ENCODE results near the gene MAN2A2.

The MAN2A2 gene

DNA sequence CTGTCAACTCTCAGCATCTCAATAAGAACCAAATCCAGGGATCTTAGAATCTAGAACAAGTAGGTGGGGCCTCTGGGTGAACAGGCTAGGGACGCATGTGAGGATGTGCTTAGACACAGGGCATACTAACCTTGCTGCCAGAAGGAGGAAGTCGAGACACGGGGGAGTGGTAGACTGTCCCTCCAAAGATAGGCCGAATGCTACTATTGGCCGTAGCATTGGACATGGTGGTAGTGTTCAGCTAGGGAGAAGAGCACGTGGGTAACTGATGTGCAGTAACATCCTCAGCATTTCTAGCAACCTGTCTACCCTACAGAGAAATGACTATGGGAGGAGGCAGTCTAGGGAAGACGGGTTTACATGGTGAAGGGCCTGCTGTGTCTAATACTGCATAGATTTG, 67.2 kb downstream of the MAN2A2 start:
- DNase-seq, result no peak

DNA sequence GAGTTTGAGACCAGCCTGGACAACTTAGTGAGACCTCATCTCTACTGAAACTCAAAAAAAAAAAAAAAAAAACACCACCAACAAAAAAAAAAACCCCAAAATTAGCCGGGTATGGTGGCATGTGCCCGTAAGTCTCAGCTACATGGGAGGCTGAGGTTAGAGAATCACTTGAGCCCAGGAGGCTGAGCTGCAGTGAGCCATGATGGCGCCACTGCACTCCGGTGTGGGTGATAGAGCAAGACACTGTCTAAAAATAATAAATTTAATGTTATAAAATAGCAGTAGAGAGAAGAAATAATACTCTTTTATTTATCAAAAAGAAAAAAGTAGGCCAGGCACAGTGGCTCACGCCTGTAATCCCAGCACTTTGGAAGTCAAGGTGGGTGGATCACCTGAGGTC, 69.0 kb downstream of the MAN2A2 start:
- DNase-seq, result no peak

Data from effector CD8-positive, alpha-beta T cell (primary cell).